Neuron (in vitro differentiated cells): ENCODE measurements around the gene ZPBP2.
"Not testable (repeated sequence)": the region's sequence is repeated elsewhere in the genome, so short reads cannot be mapped to it uniquely, and the experiment has no call there.

Experiments used
- H2AFZ ChIP-seq: one replicate; pipeline ENCODE4 v1.6.1; 2013; ENCODE audit warnings: low read depth, mild to moderate bottlenecking, inconsistent platforms, low read length, moderate library complexity
- H3K27me3 ChIP-seq: one replicate; pipeline ENCODE4 v1.6.1; 2013; ENCODE audit warnings: low read length; ENCODE audit not compliant: insufficient read depth
- H3K36me3 ChIP-seq: one replicate; pipeline ENCODE4 v1.6.1; 2013; ENCODE audit warnings: low read length; ENCODE audit not compliant: insufficient read depth
- H3K4me1 ChIP-seq: one replicate; pipeline ENCODE4 v1.6.1; 2013; ENCODE audit warnings: low read length; ENCODE audit not compliant: insufficient read depth
- H3K4me3 ChIP-seq: 2 replicates; pipeline ENCODE4 v1.5.1; 2013; ENCODE audit warnings: mild to moderate bottlenecking, low read length, moderate library complexity
- H3K9me3 ChIP-seq: one replicate; pipeline ENCODE4 v1.6.1; 2013; ENCODE audit warnings: low read length

The ZPBP2 gene

GRCh38 chr17:39863918-39864746 lies 3.9 kb upstream of the ZPBP2 start, which contains the start of gene IKZF3:
Gene IKZF3 (minus strand): TSS chr17:39864312. CDS start chr17:39864126, 186 bp downstream.
- Histone ChIP-seq H3K9me3 (peaks cover 10% of the 10 kb centered on the region), H3K4me3 (no peak within 1 kb of the TSS), H3K4me1 (no peaks in the 10 kb centered on the region), H3K27me3 (peaks cover 49% of the 10 kb centered on the region), H2AFZ (peak within 1 kb of the TSS; percentile 87), H3K36me3 (no peaks in the 10 kb centered on the region)

GRCh38 chr17:39866013-39866730 lies 1.8 kb upstream of the ZPBP2 start:
- Histone ChIP-seq H3K4me1 (no peaks in the 10 kb centered on the region), H2AFZ (no peak overlapping the region), H3K27me3 (peaks cover 37% of the 10 kb centered on the region)

GRCh38 chr17:39867084-39867879 lies 720 bp upstream of the ZPBP2 start:
- peaks cover 10% of the 10 kb centered on the region for H3K9me3 ChIP-seq
- peaks cover 43% of the 10 kb centered on the region for H3K27me3 ChIP-seq
- no peak overlapping the region for H2AFZ ChIP-seq
- H3K36me3 ChIP-seq: no peaks in the 10 kb centered on the region
- H3K4me3 ChIP-seq: no peak overlapping the region
- no peaks in the 10 kb centered on the region for H3K4me1 ChIP-seq

More at GRCh38 chr17:39866013-39866730, 1.8 kb upstream of the ZPBP2 start:
- no peak overlapping the region for H3K4me3 ChIP-seq
- H3K36me3 ChIP-seq: no peaks in the 10 kb centered on the region
- H3K9me3 ChIP-seq: peaks cover 10% of the 10 kb centered on the region

GRCh38 chr17:39868554-39868942 lies 546 bp downstream of the ZPBP2 start:
- Histone ChIP-seq H3K36me3 (no peaks in the 10 kb centered on the region), H3K9me3 (peaks cover 8% of the 10 kb centered on the region), H3K27me3 (peaks cover 33% of the 10 kb centered on the region), H2AFZ (no peak overlapping the region), H3K4me3 (no peak overlapping the region), H3K4me1 (no peaks in the 10 kb centered on the region)

- Histone ChIP-seq H3K27me3 (peaks cover 13% of the 10 kb centered on the region), H3K4me1 (no peaks in the 10 kb centered on the region), H2AFZ (no peak overlapping the region), H3K36me3 (no peaks in the 10 kb centered on the region), H3K9me3 (peaks cover 5% of the 10 kb centered on the region), H3K4me3 (no peak overlapping the region)
Measured at GRCh38 chr17:39870776-39871175, 2.8 kb downstream of the ZPBP2 start.

GRCh38 chr17:39871801-39872200 lies 3.8 kb downstream of the ZPBP2 start:
- H3K36me3 ChIP-seq: no peaks in the 10 kb centered on the region
- H2AFZ ChIP-seq: no peak overlapping the region
- peaks cover 5% of the 10 kb centered on the region for H3K9me3 ChIP-seq
- no peaks in the 10 kb centered on the region for H3K4me1 ChIP-seq
- H3K4me3 ChIP-seq: no peak overlapping the region
- H3K27me3 ChIP-seq: peaks cover 16% of the 10 kb centered on the region

- no peak overlapping the region for H3K4me3 ChIP-seq
- H3K27me3 ChIP-seq: peaks cover 10% of the 10 kb centered on the region
- H2AFZ ChIP-seq: no peak overlapping the region
- no peaks in the 10 kb centered on the region for H3K36me3 ChIP-seq
- no peaks in the 10 kb centered on the region for H3K4me1 ChIP-seq
- peaks cover 5% of the 10 kb centered on the region for H3K9me3 ChIP-seq
Measured at GRCh38 chr17:39872751-39873150, 4.7 kb downstream of the ZPBP2 start.

GRCh38 chr17:39886102-39886501 lies 18.1 kb downstream of the ZPBP2 start:
- H3K27me3 ChIP-seq: peaks cover 14% of the 10 kb centered on the region
- H3K36me3 ChIP-seq, H3K4me1 ChIP-seq, H2AFZ ChIP-seq, H3K9me3 ChIP-seq, H3K4me3 ChIP-seq: not testable (repeated sequence)

GRCh38 chr17:39887078-39887477 lies 19.1 kb downstream of the ZPBP2 start:
- H3K36me3 ChIP-seq: no peaks in the 10 kb centered on the region
- no peaks in the 10 kb centered on the region for H3K9me3 ChIP-seq
- H3K4me1 ChIP-seq: no peaks in the 10 kb centered on the region
- no peak overlapping the region for H2AFZ ChIP-seq
- H3K4me3 ChIP-seq: no peak overlapping the region
- H3K27me3 ChIP-seq: peaks cover 11% of the 10 kb centered on the region

- Histone ChIP-seq H3K4me3 (no peak overlapping the region), H3K4me1 (no peaks in the 10 kb centered on the region), H3K9me3 (no peaks in the 10 kb centered on the region), H3K36me3 (no peaks in the 10 kb centered on the region), H3K27me3 (peaks cover 17% of the 10 kb centered on the region), H2AFZ (no peak overlapping the region)
Measured at GRCh38 chr17:39889200-39889599, 21.2 kb downstream of the ZPBP2 start.

GRCh38 chr17:39894681-39895376 lies 26.8 kb downstream of the ZPBP2 start:
- no peaks in the 10 kb centered on the region for H3K4me1 ChIP-seq
- no peaks in the 10 kb centered on the region for H3K36me3 ChIP-seq
- peaks cover 19% of the 10 kb centered on the region for H3K27me3 ChIP-seq
- no peak overlapping the region for H3K4me3 ChIP-seq
- no peaks in the 10 kb centered on the region for H3K9me3 ChIP-seq
- H2AFZ ChIP-seq: no peak overlapping the region

- Histone ChIP-seq H3K27me3 (peaks cover 6% of the 10 kb centered on the region), H3K36me3 (no peaks in the 10 kb centered on the region), H2AFZ (no peak overlapping the region), H3K9me3 (no peaks in the 10 kb centered on the region), H3K4me1 (no peaks in the 10 kb centered on the region), H3K4me3 (no peak overlapping the region)
Measured at GRCh38 chr17:39898088-39898487, 30.1 kb downstream of the ZPBP2 start.
